GOT3 (cell line): Measurements from ENCODE around the gene NOSIP.

Source experiments
- DNase-seq: peaks from one replicate; lab custom pipeline; 2025; ENCODE audit warnings: mixed read lengths; lab: John Stamatoyannopoulos, UW

Gene NOSIP

GRCh38 chr19:49594993-49595818, 14.8 kb upstream of the NOSIP start:
- no peak for DNase-seq

DNA sequence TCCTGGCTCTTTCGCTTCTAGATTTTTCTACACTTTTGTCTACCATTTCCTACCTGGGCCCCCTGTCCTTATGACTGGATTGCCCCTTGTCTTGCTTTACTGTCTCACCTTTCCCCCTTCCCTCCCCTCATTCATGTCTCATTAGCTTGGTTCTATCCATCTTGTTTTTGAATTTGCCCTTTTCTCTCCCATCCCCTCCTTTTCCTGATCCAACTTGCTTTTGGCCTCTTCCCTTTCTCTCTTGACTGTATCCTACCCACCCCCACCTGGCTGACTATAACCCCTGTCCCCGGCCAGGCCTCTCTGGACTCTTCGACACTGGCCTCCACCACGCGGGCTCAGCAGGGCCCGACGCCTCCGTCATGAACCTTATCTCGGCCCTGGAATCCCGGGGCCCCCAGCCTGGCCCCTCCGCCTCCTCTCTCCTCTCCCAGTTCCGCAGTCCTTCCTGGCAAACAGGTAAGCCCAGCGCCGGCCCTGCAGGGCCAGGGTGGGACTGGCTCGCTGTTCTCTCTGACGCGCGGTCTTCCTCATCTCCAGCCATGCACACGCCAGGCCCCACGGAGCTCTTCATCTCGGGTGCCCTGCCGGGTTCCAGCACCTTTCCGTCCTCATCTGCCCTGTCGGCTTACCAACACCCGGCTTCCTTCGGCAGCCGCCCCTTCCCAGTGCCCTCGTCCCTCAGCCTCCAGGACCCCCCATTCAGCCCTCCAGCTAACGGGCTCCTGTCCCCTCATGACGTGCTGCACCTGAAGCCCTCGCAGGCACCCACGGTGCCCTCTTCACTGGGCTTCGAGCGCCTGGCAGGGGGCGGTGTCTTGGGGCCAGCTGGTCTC, 14.0 kb upstream of the NOSIP start:
- DNase-seq = no peak

DNA sequence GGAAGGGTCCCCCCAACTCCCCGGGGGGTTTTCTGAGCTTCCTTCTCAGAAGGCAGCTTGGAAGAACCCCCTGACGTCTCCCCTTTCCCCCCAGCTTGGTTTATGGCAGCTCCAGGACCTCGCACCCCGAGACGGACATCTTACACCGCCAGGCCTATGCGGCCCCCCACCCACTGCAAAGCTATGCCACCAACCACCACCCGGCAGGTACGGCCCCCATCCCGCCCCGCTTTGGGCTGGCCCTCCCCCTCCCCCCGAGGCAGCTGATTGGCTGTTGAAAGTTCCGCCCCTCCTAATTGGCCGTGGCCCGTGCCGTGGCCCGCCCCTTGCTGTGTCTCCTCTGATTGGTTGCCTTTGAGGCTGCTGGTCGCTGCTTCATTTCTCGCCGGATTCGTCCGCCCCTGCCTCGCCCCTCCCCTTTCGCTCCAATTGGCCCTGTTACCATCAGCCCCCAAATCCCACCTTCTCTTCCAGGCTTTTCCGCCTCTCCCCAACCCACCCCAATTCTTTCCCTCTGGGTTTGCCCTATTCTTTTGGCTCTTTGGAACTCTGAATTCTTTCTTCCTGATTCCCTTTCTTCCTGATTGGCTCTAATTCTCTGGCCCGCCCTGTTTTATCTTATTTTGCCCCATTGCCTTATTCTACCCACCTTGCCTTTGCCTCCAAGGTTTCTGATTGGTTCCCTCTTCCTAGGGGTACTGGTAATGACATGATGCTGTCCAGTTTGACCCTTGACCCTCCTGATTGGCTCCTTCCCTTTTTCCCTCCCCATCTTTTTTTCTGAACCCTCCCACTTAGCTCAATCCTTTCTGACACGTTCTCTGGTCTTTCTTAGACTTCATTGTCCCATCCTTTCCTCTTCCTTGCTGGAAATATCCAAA, 13.1 kb upstream of the NOSIP start:
- no peak for DNase-seq

DNA sequence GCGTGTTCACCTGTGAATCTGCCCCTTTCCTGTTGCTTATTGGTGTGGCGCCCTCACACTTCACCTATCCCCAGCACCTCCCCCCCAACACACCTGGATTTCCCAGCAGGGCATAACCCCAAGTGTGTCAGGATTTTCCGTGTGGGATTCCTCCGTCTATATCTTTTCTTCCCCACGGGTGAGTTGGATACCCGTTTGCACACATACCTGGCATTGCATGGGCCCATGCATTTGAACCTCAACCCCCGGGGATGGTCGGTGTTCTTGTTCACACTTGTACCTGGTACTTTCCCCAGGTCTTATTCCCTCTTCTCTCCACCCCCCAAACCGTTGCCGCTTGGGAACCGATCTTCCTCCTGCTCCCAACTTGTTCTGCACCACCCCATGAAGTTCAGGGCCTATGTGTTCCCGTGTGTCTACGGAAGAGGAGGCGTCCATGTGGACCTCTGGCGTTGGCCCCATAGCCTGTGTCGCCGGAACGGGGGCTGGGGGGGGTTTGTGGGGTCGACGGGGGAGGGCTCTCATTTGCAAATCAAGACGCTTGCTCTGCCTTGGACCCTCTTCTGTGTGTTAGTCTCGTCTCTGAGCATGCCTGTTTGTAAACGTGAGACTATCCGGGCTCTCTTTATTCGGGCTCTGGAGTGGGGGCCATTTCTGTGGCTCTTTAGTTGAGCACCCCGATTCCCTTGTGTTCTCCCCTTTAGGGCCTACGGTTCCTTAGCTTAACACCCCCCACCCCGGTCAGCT, 12.3 kb upstream of the NOSIP start:
- DNase-seq = no peak

GRCh38 chr19:49591731-49592485, 11.6 kb upstream of the NOSIP start:
- DNase-seq = no peak

- peak; percentile 20 for DNase-seq
Measured at GRCh38 chr19:49590971-49591730, 10.8 kb upstream of the NOSIP start, which contains the start of gene PRR12. TSS of gene PRR12 (plus strand) at chr19:49591182. CDS start at chr19:49591655, 473 bp downstream.

DNA sequence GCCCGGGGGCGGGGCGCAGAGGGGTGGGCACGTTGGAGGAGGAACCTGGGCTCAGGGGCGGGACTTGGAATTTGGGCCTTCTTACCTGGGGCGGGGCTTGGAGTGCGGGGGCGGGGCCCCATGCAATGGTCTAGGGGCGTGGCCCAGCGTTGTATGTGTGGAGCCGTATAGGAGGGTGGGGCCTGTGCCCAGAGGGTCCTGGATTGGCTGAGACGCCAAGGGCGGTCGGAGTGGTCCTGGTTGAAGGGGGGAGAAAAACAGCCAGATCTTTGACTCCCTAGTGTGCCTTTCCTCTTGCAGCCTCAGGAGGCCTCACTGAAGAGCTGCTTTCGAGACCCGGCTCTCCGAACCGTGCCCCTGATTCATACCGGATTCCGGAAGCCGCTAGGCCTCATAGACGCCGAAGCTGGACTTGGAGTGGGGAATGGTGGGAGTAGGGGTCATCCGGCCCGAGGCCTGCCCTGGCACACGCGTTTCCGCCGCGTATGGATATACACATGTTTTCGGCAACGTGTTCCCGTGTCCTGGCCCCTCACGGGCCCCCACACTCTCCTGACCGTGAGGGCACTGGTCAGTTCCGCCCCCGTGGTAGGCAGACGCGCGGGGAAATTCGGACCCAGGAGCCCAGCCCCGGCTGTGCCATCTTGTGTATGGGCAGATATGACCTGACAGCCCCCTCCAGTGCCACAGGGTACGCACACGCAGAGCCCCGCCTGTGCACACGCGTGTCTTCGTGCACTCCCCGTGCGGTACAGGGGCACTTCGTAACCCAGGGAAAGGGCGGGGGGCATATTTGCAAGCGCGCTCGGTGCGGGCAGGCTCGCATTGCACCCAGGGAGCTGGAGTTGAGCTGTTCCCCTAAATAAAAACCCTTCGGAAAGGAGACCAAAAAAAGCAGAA, 10.0 kb upstream of the NOSIP start:
- DNase-seq = peak; percentile 63

GRCh38 chr19:49589502-49589905, 9.1 kb upstream of the NOSIP start:
- DNase-seq = no peak

DNA sequence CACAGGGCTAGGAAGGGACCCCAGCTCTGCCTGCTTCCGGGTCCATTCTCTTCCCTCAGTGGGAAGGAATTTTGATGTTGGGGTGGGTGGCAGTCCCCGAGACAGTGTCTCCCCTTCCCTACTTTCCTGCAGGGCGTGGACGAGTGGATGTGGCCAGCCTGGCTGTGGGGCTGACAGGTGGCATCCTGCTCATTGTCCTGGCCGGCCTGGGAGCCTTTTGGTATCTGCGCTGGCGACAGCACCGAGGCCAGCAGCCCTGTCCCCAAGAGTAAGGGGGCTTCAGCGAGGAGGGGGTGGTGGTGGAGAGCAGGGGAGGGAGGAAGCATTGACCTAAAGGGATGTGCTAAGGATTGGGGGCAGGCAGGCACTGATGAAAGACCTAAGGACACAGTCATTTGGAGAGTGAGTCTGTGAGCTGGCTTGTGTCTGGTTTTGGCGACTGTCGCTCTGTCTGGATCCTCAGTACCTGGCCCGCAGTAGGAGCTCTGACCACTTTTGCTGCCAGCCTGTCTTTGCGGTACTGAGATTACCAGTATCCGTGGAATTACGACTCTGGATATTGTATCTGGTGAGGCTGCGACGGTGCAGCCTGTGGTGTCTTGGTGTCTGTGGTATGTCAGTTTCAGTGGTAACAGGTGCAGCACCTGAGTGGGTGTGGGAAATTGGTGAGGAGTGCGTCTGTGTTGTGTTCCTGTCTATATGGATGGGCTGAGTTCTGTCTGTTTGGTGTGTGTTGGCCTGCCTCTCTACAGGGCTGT, 8.2 kb upstream of the NOSIP start:
- DNase-seq = no peak

- DNase-seq = no peak
Measured at GRCh38 chr19:49587227-49587626, 6.9 kb upstream of the NOSIP start.

DNA sequence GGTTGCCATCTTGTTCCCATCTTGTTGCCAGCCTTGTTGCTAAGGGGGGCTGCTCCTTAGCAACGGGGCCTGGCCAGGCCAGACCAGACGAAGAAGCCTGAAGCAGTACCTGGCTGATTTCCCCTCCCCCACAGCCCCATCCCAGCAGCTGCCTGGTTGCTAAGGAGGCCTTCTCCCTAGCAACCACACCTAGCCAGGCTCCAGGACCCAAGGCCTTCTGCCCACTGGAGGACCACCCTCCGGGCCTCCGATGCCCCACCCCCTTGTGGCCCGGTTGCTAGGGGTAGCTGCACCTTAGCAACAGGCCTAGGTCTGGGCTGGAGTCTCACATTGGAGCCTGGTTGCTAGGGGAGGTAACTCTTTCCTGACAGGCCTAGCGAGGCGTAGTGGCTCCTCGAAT, 4.7 kb upstream of the NOSIP start:
- DNase-seq = no peak

GRCh38 chr19:49583239-49583638, 2.9 kb upstream of the NOSIP start:
- DNase-seq = no peak

- DNase-seq = no peak
Measured at GRCh38 chr19:49581007-49581508, 702 bp upstream of the NOSIP start, which contains the start of gene PRRG2. TSS of gene PRRG2 (plus strand) at chr19:49581316. CDS start at chr19:49583220, 1,904 bp downstream.

GRCh38 chr19:49579947-49580263, 451 bp downstream of the NOSIP start:
- no peak for DNase-seq

DNA sequence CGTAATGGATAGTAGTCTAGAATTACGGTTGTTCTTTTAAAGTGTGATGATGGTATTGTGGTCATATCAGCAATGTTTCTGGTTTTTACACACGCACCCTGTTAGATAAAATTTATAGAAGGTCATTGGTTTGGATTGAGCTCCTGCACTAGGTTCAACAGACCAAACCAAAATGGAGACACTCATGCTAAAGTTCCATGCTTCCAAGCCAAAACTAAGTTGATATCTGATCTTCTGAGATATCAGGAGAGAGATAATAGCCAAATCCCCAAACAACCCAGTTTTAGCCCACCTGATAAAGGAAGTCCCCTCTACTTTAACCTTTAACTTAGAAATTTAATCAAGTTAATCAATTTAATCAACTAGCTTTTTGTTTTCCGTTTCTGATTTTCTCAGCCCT, 1.2 kb downstream of the NOSIP start:
- DNase-seq = no peak

DNA sequence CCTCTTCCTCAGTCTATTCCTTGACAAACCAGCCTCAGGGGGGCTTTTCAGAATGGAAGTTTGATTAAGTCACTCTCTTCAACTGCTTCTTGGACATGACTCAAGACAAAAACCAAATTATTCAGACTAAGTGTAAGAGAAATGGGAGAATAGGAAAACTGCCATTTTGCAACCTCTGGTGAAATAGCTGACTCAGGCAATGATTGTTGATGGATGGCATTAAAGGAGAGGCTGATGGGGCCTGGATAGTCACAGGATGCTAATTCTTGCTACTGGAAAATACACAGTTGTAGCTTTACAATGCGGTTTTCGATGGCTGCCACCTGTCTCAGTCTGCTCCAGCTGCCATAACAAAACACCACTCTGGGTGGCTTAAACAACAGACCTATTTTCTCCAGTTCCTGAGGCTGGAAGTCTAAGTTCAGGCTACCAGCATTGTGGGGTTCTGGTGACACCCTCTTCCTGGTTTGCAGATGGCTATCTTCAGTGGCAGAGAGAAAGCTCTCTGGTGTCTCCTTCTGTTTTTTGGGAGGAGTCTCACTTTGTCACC, 6.1 kb downstream of the NOSIP start:
- DNase-seq = no peak

- no peak for DNase-seq
Measured at GRCh38 chr19:49573425-49573824, 6.9 kb downstream of the NOSIP start.

DNA sequence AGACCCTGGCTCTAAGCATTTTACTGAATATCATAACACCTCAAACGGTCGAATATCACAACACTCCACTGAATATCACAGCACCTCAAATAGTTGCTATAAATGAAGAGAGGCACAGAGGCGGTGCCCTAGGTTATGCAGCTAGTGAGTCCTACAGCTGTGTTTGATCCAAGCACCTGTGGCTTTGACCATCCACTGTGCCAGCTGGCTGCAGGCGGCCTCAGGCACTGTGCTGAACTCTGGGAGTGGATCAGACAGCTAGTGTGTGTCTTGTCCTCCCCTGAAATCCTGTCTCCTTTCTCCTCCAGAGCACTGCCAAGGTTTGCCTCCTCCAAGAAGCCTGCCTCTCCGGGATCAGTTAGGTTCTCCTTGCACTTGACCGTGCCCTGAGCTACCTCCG, 7.3 kb downstream of the NOSIP start:
- DNase-seq = no peak
